GM19328 (cell line): Measurements from ENCODE around the gene BRD9.
"Not testable (repeated sequence)": the region's sequence is repeated elsewhere in the genome, so short reads cannot be mapped to it uniquely, and the experiment has no call there.

Experiments used
- ATAC-seq: cut with Tn5 transposase; IDR thresholded peaks from one replicate; pipeline ENCODE4 v1.9.1; 2021; ENCODE audit warnings: mild to moderate bottlenecking, moderate library complexity; ENCODE audit not compliant: unreplicated experiment

BRD9 gene

DNA sequence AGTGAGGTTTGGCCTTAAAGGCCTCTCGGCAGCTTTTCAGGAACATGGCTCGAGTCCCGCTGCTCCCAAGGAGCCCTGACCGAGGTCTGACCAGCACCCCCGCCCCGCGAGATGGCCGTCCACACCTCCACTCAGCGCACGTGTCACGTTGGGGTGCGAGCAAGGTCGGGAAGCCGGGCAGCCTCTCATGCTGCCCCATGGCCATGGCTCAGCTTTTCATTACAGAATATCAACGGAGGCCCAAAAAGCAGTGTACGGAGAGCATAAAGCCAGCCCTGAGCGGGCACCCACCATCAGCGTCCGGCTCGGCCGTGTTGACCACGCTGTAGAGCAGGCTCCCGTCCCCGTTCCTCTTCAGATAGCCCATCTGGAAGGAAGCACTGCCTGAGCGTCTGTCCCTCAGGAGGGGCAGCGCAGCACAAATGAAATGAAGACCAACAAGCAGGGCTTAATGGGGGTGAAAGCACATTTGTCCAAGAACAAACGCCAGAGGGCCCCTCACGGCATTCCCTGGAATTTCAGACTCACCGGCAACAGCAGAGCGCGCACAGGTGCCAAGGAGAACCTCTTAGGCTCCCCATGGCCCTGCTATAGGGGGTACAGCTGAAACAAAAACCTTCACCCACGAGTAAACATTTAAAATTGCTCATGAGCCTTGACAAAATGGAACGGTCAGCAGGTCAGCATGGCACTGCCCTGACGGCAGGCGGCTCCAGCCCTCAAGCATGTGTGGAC lies 11.6 kb downstream of the BRD9 start:
- ATAC-seq = no peak

GRCh38 chr5:878677-879076 lies 13.9 kb downstream of the BRD9 start:
- not testable (repeated sequence) for ATAC-seq

DNA sequence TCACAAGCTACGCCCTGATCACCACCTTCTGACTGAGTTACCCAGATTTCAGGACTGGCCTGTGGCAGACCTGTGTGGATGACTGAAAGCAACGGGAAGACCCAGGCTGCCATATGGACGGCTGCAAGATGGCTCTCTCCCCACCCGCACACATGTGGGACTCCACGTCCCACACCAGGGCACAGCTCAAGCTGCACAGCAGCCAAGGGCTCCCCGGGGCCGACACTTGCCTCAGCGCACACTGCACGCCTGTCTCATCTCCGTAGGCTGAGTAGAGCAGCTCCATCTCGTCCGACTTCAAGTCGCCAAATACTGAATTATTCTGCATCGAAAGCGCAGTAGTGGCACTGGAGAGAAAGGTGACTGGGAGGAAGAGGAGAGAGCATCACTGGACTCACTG lies 14.5 kb downstream of the BRD9 start:
- no peak for ATAC-seq

DNA sequence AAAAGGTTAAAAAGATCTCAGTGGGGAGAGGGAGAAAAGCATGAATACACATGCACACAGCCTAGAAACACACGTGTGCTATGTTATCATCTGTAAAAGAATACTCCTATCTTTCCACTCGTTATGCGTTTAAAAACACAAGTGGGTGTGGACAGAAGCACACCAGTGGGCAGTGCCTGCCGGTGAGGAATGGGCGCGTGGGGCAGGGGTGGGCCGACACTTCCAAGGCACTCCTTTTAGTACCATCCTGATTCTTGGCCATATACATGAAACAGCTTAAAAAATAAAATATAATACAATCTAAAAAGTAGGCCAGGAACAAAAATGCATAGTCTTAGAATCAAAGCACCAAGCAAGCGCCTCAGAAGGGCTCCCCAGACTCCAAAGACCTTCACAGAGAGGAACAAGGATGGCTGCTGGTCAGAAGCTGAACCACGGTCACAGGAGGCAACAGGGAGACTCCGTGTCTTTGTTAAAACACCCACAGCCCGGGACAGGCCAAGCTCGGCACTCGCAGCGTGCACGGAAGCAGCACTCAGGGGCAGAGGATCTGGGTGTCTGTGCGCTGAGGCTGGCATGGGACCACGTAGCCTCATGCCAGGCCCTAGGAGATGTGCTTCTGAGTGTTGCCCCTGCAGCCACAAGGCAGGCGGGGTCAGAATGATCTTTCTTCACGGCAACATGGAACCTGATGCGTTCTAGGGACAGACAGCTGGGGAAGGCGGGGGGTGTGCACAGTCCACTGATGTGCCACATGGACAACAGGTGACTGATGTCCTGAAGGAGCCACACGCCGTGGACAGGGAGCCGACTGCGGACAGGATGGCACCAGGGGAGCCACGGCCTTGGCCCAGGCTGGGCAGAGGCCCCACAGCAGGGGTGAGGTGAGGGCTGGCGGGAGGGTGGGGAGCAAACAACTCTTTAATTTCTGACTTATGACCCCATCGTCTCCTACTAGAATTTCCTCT lies 15.9 kb downstream of the BRD9 start:
- ATAC-seq = no peak

- no peak for ATAC-seq
Observed at GRCh38 chr5:875931-876330, 16.7 kb downstream of the BRD9 start.

GRCh38 chr5:873328-873727 lies 19.3 kb downstream of the BRD9 start:
- peak; percentile 72 for ATAC-seq

GRCh38 chr5:872301-872700 lies 20.3 kb downstream of the BRD9 start:
- ATAC-seq = no peak

DNA sequence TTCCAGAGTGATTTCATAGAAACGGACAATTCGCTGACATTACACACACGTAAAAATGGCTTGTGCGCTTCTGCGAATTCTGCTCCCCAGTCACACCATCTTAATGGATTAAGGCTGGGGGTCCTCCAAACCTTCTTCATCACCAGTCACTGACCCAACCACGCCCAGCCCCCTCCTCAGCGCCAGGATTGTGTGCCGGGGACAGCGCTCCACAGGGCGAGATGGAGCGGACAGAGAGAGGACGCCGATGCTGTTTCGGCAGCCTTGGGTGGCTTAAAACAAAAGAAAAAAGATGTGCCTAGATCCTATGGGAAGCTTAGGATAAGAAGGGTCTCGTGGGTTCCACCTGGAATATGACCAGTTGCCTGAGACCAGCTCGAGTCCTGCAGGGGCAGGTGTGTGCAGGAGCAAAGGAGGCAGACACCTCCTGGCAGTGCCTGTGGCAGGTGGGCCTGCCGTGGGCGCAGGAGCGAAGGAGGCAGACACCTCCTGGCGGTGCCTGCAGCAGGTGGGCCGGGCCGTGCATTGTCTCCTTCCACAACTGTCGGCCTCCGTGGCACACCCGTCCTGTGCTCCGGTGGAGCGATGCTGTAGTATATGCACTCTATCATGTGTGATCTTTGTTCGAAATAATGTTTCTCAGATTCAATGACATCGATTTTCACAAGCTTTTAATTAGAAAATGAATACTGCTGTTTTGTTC lies 20.9 kb downstream of the BRD9 start:
- no peak for ATAC-seq

- ATAC-seq = no peak
Observed at GRCh38 chr5:870956-871355, 21.6 kb downstream of the BRD9 start.

DNA sequence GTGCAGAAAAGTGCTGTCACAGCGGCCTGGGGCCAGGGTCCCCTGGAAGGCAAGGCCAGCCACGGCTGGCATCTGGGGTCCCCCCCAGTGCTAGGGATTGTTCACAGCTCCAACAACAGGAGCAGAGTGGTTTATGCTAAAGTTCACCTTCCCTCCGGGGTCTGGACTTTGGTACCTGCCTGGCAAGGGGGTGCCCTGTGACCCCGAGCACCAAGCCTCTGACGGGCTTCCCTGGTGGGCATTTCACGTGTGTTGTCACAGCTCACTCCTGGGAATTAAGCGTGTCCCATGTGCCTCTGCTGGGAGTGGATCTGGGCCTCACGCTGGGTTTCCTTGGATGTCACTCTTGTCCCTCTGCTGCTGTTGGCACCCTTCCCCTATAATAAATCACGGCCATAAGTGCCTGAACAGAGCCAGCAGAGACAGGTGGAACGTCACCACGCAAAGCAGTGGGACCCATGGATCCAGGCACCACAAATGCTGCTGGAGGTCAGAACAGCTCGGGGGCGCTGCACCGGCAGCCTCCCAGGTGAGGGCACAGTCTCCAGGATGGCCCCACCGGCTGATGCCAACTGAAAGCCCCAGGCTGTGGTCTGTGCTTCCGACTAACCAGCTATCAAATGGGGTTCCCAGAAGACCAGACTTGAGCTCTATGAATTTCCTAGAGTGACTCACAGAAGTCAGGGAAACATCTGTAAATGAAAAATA lies 24.0 kb downstream of the BRD9 start:
- no peak for ATAC-seq

DNA sequence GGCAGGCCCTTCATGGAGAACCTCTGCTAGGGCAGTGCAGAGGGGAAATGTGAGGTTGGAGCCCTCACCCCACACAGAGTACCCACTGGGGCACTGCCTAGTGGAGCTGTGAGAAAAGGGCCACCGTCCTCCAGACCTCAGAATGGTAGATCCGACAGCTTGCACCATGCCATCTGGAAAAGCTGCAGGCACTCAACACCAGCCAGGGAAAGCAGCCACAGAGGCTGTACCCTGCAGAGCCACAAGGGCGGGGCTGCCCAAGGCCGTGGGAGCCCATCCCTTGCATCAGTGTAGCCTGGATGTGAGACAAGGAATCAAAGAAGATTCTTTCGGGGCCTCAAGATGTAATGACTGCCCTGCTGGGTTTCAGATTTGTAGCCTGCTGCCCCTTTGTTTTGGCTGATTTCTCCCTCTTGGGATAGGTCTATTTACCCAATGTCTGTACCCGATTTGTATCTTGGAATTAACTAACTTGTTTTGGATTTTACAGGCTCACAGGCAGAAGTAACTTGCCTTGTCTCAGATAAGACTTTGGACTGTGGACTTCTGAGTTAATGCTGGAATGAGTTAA lies 25.2 kb downstream of the BRD9 start:
- no peak for ATAC-seq

- ATAC-seq = no peak
Observed at GRCh38 chr5:865771-866170, 26.8 kb downstream of the BRD9 start.

- no peak for ATAC-seq
Observed at GRCh38 chr5:865168-865521, 27.5 kb downstream of the BRD9 start.

DNA sequence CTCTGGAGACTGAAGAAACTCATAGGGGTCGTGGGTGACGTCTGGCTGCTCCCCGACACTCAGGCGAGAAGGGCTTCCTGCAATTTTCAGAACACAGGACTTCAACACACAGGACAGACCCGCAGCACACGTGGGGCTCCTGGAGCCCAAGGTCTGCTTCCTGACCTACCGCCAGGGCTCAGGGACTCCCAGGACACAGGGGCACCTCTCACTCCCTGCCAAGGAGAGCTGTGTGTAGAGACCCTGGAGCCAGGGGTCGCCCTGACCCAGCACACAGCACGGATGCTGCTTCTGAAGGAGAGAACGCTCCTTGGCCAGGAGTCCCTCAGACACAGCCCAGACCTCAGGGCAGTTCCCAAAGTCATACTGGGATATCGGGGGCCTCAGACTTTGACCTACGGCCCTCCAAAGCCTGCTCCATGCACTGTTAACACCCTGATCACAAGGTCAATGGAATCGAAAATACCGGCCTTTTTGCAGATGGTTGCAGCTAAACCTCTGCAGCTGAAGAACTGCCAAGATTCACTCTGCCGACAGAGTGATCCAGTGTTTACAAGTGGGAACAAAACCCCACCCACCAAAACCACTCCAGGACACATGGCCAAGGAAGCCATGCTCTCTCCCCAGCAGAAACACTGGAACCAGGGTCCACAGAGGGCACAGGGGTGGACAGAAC lies 28.0 kb downstream of the BRD9 start:
- ATAC-seq = no peak

DNA sequence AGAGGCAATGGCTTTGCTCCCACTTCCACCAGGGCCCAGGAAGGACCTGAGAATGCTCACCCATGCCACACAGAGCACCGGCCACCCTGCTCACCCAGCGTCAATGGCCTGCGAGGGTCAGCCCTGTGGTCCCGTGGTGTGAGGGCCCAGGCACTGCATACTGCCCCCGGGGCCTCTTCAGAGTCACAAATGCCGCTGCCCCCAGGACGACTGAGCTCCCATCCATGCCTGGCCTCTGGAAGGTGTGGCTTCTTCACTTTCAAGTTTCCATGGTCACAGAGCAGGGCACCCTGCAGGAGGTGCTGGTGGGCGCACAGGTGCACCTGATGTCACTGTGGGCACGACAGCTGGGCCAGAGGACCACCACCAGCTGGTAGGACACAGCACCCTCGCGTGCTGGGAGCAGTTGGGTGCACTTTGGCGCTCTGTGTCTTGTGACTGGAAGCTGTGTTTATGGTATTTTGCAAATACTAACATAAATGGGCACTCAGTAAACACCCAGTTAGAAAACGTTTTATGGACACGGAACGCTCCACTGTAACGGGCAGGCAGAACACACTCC lies 29.3 kb downstream of the BRD9 start:
- ATAC-seq = no peak

GRCh38 chr5:862367-863243 lies 30.0 kb downstream of the BRD9 start:
- no peak for ATAC-seq

- no peak for ATAC-seq
Observed at GRCh38 chr5:861442-862366, 30.9 kb downstream of the BRD9 start.
